ENCODE results near the gene PCMT1.
"Not testable (repeated sequence)": the region's sequence is repeated elsewhere in the genome, so short reads cannot be mapped to it uniquely, and the experiment has no call there.

Gene PCMT1

DNA sequence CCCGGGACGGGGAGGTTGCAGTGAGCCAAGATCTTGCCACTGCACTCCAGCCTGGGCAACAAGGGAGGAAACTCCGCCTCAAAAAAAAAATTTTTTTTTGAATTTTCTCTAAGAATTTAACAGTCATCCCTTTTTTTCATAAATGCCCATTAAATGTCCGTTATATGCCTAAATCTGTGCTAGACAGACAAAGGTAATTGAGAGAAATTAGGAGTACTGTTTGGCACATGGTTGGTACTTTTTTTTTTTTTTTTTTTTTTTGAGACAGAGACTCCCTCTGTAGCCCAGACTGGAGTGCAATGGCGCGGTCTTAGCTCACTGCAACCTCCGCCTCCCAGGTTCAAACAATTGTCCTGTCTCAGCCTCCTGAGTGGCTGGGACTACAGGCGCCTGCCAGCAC lies 1.7 kb downstream of the PCMT1 start:
- DNase-seq = no peak

DNA sequence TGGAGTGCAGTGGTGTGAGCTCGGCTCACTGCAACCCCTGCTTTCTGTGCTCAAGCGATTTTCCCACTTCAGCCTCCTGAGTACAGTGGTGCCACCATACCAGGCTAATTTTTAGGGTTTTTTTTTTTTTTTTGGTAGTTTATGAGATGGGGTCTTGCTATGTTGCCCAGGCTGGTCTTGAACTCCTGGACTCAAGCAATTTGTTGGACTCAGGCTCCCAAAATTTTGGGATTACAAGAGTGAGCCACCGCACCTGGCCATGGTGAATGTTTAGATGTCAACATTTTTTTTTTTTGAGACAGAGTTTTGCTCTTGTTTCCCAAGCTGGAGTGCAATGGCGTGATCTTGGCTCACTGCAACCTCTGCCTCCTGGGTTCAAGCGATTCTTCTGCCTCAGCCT lies 2.4 kb downstream of the PCMT1 start:
- not testable (repeated sequence) for DNase-seq

DNA sequence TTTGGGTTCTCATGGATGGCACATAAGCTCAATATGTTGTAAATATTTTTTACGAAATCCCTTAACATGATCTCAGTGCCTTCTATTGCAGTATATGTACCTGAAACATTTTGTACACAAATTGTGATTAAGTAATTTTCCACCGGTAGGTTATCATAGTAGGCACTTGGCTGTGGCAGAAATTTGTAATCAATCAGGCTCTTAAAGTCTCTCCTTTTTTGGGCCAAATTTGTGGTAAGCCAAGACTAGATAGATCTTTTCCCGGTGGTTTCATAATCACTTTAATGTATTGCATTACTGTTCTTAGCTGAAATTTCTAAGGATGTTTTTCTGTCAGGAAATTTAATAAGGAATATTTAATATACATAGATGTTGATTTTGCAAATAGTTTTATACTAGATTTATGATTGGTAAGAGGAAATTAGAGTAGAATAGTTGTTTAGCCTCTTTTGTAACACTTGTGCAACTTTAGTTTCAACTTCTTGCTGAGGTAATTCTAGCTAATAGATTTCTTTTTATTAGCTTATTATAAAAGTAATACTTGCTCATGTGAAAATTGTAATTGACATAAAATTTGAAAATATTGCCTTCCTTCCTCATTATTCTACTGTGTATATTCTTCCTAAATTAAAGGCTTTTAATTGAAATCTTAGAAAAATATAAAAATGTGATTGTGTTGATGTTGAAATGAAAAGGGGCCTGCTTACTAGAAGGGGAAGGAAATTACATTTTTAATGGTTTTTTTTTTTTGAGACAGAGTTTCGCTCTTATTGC lies 3.2 kb downstream of the PCMT1 start:
- no peak for DNase-seq

DNA sequence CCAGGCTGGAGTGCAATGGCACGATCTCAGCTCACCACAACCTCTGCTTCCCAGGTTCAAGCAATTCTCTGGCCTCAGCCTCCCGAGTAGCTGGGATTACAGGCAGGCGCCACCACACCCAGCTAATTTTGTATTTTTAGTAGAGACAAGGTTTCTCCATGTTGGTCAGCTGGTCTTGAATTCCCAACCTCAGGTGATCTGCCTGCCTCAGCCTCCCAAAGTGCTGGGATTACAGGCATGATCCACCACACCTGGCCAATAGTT lies 3.8 kb downstream of the PCMT1 start:
- not testable (repeated sequence) for DNase-seq

DNA sequence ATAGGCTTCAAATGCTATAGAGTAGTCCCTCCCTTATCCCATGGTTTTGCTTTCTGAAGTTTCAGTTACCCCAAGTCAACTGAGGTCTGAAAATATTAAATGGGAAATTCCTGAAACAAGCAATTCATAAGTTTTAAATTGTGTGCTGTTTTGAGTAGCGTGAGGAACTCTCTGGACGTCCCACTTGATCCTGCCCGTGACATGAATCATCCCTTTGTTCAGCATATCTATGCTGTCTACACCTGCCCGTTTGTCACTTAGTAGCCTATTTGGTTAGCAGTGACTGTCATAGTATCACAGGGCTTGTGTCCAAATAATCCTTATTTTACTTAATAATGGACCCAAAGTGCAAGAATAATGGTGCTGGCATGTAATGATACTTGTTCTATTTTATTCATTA lies 5.0 kb downstream of the PCMT1 start:
- DNase-seq = no peak

DNA sequence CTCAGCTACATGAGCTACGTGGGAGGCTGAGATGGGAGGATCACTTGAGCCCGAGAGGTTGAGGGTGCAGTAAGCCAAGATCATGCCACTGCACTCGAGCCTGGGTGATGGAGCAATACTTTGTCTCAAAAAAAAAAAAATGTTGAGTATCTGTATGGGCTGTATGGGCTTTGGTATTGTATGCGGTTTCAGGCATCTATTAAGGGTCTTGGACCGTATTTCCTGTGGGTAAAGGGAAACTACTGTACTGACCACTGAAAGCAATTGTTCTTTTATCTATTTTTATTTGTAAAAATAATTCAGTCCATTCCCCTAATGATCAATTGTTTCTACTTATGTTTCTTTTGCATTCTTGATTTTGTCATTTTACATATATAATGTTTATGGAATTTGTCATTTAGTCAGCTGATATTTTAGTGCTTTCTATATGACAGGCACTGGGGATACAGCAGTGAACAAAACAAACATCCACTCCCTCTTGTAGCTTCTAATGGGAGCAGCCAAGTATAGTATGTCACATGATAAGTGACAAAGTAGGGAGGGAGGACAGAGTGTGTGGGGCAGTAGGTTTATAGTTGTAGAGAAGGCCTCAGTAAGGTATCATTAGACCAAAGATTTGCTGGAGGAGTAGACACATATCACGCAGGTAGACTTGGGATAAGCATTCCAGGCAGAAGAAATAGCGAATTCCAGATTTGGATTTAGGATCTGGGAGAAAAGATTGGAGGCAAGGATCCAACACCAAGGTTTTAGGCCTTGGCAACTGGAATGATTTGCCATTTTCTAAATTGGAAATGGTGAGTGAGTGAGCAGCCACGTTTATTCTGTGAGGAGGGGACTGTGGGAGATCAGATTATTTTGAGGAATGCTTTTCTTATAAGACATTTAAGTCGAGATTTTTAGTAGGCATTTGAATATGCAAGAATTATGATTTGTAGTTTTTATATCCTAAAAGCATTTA lies 6.0 kb downstream of the PCMT1 start:
- no peak for DNase-seq

DNA sequence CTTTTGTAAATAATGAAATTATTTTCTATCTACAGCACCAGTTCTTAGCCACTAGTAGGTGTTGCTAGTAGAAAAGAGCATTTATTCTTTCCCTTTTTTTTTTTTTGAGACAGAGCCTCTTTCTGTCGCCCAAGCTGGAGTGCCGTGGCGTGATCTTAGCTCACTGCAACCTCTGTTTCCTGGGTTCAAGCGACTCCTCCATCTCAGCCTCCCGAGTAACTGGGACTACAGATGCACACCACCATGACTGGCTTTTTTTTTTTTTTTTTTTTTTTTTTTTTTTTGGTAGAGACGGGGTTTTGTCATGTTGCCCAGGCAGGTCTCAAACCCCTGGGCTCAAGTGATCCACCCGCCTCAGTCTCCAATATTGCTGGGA lies 6.7 kb downstream of the PCMT1 start:
- DNase-seq = no peak

DNA sequence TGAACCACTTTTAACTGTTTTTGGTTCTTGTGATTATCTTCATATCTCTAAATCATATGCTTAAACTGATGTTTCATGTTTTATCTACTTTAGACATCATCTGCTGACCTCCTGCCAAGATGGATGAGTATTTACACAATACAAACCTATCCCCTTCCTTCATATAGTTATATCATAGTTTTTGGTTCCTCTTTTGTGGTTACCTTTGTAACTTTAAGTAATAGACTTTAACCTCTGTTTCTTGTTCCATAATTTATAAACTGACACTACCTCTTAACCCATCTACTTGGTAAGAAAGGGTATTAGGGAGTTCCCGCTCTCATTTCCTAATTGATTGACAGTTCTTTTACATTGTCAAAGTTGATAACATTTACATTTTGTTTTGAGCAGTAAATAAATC lies 11.9 kb downstream of the PCMT1 start:
- no peak for DNase-seq

DNA sequence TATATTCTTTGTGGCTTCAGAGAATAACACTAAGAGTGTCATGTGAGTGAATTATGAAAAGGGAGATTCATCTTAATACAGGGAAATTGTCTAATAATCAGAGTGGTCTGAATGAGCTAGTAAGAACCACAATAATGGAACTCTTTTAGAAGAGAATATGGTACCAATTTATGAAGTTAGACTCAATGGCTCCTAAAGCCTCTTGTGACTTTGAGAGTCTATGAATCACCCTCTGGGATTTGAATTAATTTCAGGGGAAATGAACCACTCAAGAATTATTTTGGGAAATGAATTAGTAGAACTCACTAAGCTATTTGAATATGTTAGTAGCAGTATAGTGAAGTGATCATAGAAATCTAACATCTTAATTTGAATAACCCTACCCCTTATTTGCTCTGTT lies 14.3 kb downstream of the PCMT1 start:
- no peak for DNase-seq

DNA sequence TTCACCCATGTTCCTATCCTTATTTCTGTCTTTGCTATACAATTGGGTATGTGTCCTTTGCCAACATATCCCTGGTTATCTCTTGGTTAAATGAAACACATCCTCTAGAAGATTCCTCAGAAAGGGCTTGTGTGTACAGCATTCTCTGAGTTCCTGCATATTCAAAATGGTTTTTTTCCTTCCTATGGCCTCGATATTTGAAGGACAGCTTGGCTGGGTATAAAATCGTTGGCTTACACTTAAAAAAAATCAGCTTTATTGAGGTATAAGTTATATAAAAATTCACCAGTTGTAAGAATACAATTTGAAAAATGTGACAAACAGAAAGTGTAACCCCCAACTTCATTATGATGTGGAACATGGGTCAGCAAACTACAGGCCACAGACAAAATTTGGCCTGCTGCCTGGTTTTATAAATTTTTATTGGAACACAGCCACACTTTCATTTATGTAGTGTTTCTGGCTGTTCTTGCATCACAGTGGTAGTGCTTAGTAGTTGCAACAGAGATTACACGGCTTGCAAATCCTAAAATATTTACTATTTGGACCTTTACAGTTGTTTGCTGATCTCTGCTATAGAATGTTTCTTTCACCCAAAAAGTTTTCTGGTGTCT lies 16.7 kb downstream of the PCMT1 start:
- DNase-seq = no peak

DNA sequence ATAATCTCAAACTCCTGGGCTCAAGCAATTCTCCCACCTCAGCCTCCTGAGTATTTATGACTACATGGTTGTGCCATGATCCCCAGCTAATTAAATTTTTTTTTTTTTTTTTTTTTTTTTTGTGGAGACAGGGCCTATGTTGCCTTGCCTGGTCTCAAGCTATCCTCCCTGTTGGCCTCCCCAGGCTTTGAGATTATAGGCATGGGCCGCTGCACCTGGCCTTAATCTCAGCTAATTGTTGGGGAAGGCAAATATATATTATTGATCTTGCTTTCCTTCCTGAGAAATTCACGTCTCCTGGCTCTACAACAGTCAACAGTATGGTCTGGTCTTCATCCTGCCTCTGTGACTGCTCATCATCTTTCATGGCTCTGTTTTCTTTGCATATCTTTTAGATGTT lies 20.1 kb downstream of the PCMT1 start:
- no peak for DNase-seq

DNA sequence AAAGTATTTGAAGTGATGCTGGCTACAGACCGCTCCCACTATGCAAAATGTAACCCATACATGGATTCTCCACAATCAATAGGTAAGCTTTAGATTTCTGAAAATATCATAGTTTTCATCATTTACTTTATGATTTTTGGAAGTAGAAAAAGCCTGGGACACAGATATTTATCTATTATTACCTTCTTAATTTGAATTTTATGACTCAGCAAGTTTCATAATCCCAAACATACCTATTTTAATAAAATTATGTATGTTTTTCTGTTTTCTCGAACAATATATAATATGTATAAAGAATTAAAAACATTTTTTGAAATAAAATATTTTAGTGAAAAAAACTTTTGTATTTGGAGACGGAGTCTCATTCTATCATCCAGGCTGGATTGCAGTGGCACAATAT lies 21.6 kb downstream of the PCMT1 start:
- no peak for DNase-seq

DNA sequence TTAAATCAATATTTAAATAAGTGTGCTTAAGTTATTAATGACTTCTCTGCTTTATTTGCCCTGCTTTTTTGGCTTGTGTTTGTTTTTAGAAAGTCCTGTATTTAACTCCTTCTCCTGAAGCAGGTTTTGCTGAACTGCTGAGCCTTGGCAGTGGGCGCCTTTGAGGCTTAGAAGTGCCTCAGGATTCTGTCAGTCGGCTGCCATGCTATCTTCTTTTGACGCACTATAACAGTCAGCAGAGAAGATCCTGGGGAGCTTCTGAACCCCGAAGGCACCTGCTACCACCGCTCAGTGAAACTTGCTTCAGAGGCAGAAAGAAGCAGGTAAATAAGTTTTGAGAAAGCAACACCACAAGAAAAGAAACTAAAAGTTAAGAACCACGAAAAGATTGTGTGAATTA lies 22.4 kb downstream of the PCMT1 start:
- no peak for DNase-seq

DNA sequence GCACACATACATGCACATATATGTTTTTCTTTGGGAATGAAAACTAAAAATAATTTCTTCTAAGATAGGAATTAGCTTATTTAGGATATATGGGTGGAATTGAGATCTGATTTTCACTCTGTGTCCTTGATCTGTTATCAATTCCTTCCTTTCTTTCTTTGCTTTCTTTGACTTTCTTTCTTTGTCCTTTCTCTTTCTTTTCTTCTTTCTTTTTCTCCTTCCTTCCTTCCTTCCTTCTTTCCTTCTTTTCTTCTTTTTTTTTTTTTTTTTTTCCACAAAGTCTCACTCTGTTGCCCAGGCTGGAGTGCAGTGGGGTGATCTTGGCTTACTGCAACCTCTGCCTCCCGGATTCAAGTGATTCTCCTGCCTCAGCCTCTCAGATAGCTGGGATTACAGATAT lies 28.1 kb downstream of the PCMT1 start:
- no peak for DNase-seq

DNA sequence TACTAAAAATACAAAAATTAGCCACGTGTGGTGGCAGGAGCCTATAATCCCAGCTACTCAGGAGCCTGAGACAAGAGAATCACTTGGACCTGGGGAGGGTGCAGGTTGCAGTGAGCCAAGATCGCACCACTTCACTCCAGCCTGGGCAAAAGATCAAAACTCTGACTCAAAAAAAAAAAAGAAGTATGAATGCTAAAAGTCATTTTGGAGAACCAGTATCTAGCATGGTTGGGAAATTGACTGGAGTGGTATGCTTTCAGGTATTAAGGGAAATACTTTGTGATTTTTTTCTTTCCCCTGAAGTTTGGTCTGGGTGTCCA lies 30.1 kb downstream of the PCMT1 start:
- no peak for DNase-seq

DNA sequence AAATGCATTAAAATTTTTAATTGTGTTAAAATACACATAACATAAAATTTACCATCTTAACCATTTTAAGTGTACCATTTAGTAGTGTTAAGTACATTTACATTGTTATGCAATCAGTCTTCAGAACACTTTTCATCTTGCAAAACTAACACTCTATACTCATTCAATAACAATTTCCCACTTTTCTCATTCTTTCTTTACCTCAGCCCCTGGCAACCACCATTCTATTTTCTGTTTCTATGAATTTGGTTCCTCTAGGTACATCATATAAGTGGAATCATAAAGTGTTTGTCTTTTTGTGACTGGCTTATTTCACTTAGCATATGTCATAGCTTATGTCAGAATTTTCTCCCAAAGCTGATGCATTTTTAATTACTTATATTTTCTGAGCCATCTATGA lies 32.2 kb downstream of the PCMT1 start:
- no peak for DNase-seq

DNA sequence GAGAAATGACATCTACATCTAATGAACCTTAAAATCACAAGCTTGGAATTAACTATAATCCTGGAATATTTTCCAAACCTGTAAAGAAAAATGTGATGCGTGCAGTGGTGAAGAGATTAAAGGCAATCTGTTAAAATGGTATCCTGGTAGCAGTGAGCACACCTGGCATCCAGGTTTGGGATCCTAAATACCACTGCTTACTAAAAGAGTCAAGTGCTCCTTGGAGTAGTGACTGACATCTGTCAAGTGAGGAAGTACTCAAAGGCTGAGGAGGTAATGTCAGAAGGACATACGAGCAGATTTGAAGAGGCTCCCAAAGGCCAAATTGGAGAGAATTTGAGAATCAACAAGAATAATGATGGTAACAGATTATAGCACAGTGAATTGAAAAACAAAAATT lies 32.8 kb downstream of the PCMT1 start:
- no peak for DNase-seq

DNA sequence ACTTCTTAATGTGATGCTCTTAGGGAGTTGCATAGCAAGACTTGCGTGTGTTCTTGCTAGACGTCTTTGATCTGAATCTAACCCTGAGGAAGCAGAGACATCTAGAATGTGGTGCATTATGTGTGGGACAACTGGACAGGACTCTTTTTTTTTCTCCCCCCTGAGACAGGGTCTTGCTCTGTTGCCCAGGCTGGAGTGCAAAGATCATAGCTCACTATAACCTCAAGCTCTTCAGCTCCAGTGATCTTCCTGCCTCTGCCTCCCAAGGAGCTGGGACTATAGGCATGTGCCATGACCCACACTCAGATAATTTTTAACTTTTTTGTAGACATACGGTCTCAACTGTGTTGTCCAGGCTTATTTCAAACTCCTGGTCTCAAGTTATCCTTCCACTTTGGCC lies 34.0 kb downstream of the PCMT1 start:
- DNase-seq = no peak

DNA sequence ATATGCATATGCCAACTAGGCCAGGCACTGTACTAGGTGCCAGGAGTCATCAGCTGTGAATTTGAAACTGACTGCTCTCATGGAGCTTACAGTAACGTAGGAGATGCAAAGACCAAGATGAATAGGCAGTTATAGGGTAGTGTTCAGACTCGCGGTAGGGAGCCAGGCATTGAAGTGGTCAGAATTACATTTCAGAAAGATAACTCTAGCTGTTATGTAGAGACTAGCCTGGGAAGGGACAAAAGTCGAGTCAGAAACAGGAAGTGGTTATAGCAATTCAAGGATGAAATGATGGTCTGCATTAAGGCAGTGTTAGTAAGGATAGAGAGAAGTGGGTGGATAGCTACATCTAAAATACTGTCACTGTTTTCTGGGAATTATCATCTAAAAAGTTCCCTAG lies 56.6 kb downstream of the PCMT1 start:
- no peak for DNase-seq

DNA sequence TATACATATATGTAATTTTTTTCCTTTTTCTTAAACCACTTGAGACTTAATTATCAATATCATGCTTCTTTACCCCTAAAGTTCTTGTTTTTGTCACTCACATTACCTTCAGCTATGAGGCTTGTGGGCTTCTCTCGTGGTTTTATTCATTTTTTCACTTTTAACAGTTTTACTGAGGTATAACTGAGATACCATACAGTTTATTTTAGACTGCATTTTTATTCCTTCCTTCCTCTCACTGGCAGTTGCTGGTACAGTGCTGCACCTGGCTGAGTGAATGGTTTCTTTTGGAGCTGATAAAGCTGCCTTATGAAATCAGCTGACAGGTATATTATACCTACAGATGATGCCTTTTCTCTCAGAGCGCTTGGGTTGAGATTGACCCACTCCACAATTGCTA lies 60.3 kb downstream of the PCMT1 start:
- DNase-seq = no peak

DNA sequence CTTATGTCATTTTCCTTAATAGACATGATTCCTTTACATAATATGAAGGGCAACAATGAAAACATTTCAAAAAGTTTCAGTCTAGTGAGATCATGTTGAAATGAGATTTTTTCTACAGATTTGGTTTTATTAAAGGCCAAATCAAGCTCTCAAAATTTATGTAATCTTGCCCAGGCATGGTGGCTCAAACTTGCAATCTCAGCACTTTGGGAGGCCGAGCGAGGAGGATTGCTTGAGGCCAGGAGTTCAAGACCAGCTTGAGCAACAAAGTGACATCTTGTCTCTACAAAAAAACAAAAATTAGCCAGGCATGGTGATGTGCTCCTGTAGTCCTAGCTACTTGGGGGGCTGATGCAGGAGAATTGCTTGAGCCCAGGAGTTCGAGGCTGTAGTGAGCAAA lies 63.8 kb downstream of the PCMT1 start:
- no peak for DNase-seq

DNA sequence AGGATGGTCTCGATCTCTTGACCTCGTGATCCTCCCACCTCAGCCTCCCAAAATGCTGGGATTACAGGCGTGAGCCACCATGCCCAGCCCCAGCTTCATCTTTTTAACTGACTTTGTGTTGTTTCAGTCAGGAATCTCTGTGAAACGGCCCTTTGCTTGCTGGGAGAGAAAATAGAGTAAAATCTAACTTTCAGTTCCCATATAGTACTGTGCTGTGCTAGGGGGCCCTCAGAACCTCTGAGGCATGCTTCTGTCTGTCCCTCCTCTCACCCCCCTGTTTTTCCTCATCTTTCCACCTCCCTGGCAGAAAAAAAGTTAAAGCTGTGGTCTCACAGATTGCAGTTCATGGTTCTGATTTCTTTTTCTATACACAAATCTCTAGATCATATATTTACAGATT lies 66.2 kb downstream of the PCMT1 start:
- DNase-seq = no peak

DNA sequence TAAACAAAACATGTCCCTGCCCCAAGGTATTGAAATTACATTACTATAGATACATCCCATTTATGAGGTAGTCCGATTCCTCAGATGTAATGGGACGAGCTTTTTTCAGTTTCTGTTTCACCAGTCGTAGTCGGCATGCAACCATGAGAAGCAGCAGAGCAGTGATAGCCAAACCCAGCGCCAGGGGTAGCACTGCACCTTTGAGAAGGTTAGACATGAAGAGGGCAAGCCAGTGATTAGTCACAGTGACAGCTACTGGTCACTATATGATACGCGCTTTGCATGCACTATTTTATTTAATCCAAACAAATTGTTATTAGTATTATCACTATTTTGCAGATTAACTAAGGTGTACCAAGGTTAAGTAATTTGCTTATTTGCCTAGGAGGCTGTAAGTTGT lies 71.0 kb downstream of the PCMT1 start:
- DNase-seq = no peak

DNA sequence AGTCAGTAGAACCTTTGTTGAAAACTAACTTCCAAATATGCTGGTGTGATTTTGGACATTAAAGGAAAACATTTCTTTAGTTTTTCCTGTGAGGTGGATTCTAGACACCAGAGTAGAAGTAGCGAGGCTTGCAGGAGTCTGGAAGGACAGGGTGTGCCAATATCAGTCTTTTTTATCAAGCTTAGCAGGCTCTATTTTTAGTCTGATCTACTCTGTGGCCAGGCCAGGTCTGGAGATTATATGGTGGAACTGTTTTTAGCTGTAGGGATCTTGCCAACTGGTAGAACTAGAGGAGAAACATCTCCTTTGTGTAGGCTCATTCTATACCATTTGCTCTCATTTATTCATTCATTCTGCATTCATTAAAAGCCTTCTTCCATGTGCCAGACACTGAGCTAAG lies 72.0 kb downstream of the PCMT1 start:
- no peak for DNase-seq
